Glomerular visceral epithelial cell (primary cell): Measurements from ENCODE around the gene IDH3A.
A peak's percentile ranks its signal among the peaks of the same experiment; 100 is the strongest.

ENCODE experiments used
- DNase-seq: peaks from one replicate; pipeline ENCODE4 v3.0.0-alpha.2; 2016; ENCODE audit errors: extremely low spot score

IDH3A gene

DNA sequence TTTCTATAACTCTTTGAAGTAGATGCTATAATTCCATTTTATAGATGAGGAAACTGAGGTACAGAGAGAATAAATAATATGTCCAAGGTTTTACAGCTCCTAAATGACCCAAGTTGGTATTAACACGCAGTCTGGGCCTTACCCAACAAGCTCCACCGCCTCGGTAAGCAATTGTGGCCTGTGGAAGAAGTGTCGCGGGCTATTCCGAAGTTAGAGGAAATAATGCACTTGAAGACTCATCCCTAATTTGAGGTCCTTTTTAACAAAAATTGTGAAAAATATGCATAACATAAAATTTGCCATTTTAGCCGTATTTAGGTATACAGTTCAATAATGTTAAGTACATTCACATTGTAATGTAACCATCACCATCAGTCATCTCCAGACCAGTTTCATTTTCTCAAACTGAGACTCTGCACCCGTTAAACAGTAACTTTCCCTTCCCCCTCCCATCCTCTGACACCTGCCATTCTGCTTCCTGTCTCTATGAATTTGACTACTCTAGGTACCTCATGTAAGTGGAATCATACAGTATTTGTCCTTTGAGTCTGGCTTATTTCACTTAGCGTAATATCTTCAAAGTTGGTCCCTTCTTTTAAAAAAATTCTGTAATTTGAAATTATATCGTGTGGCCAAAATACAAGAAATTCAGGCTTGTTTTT, 18.2 kb downstream of the IDH3A start:
- DNase-seq = no peak

DNA sequence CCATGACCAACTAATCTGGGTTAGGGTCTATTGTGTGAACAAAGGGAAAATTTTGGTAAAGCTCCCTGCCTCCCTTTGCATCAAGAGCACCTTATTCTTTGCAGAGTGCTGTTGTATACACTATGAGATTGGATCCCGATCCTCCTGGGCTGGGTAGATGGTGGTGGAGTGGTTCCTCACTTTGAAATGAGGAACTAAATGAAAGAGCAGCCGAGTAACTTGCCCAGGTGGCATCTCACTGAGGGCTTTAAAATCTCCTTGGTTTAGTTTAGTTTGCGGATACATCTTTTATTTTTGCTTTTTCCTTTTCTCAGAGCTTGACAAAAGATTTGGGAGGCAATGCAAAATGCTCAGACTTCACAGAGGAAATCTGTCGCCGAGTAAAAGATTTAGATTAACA, 19.4 kb downstream of the IDH3A start:
- no peak for DNase-seq

DNA sequence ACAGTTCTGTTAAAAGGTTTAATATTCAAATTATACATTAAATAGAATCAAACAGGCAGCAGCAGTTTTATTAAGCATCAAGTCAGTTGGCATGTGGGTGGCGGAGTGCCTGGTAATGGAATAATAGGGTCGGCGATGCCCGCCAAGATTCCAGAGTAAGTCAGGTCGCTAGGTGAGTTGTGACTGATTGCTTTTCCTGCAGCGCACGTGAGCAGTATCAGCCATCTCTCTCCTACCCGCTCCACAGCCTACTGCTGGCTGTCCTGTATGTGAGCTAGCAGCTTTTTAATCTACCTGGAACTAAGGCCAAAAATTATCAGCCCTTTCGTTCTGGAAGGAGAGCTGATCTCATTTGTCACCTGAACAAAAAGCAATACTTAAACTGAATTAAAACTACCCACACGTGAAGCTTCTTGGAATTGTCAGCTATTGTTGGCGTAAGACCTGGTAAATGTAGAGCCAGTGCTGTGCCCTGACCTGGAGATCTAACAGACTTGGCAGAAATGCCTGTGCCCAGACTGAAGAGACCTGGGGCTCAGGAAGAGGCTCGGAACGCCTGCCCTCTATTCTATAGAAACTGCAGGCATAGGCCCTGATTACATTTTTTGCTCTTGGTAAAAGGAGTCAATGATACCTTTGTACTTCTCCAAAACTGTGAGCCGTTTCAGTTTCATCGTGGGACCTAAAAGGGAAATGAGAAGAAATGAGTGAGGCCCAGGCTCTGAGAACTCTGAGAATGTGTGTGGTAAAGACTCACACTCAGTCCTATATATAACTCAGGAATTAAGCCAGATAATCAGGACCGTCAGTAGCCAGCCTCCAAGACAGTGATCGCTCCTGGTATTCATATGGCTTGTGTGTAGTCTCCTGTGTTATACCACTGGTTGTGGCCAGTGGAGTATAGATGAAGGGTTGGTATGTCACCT, 21.9 kb downstream of the IDH3A start:
- DNase-seq = no peak

DNA sequence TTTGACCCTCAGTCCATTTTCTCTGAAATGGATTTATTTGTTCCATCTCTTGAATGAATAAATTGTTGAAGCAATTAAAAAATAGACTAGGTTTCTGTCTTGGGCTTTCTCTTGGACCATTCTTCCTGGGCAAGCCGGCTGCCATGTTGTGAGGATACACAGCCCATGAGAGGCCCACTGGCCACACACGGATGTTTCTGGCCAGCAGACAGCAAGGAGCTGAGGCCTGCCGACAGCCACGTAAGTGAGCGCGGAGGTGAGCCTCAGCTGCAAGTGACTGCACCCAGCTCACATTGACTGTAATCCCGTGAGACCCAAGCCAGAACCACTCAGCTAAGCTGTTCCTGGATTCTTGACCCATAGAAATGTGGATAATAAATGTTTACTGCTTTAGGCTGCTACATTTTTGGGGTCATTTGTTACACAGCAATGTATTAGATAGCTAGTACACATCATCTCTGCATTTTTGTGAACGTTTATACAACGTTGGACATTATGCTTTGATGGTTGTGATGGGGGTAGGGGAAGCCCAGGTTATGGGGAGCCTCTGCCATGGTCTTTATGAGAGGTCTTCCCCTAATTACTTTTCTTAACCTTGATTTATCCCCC, 22.8 kb downstream of the IDH3A start:
- DNase-seq = no peak

DNA sequence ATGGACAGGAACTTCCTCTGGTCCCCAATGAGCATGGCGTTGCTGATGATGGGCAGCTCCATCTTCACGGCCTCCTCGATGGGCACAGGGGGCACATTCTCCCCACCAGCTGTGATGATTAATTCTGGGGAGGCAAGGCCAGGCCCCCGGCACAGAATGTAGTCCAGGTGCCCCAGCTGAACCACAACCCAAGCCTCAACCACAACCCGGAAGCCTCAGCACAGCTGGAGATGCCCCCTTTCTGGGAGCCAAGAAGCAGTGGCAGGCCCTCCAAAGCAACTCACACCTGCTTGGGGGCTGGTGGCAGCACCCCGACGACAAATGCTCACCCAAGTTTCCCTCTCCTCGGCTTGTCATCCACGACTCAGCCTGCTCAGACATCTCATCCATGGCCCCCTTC, 25.2 kb downstream of the IDH3A start:
- no peak for DNase-seq

DNA sequence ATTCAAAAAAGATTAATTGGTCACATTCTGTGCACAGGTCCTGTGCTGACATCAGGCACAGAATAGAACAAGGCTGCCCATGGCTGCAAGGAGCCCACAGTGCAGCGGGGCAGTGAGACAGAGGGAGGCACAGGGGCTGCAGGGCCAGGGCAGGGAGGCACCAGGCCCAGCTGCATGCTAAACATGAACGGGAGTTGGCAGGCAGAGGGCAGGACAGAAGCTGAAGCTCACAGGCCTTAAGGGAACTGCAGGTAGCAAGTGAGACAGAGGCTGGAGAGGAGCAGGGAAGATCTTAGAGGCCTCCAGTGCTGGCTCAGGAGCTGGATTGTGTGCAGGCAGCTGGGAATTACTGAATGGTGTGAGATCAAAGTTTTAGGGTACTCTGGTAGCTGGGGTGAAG, 26.2 kb downstream of the IDH3A start:
- DNase-seq = no peak

DNA sequence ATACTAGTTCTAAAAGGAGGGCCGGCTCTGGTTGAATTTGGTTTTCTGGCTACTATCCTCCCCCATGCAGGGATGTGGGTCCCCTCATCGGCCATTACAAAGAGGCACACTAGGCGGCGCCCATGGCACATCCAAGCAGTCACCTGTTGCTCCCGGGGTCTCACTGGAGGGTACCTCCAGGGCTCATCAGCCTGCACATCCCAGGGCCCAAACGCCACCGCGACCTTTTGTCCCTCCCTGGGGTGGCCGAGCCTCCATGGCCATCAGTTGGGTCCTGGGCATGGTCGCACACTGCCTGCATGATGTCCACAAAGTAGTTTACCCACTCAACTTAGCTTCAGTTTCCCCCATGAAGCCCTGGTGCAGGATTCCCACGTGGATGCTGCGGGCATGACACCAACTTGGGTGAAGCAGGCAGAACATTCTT, 28.3 kb downstream of the IDH3A start:
- peak; percentile 29 for DNase-seq

DNA sequence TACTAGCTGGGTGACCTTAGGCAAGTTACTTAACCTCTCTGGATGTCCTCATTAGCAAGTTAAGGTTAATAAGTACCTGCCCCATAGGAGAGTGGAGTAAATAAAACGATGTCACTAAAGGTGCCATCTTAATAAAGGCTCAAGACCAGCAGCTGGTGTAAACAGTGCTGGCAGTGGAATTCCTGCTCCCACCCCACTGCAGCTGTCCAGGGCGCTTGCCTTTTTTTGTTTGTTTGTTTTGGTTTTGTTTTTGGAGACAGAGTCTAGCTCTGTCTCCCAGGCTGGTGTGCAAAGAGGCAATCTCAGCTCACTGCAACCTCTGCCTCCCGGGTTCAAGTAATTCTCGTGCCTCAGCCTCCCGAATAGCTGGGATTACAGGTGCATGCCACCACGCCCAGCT, 28.9 kb downstream of the IDH3A start:
- DNase-seq = no peak

DNA sequence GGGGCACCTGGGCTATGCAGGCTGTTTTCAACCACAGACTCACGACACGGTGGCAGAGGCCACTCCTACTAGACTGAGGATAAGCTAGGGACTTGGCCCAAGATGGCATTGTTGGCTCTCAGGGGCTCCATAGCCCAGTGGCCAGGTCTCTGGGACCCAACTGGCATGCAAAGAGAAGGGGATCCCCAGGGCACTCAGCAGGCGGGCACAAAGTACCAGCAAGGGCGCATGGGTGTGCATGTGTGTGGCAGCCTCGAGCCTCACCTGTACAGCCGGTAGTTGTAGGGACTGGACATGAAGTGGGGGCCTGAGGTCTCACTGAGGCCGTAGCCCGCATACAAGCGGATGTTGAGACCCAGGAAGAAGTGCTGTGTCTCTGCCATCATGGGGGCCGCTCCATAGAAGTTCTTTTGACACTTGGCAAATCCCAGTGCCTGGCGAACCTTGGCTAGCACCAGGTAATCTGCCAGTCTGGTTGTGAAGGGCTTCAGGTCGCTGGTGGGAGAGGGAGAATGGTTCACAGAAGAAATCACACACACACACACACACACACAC, 30.2 kb downstream of the IDH3A start:
- DNase-seq = no peak

DNA sequence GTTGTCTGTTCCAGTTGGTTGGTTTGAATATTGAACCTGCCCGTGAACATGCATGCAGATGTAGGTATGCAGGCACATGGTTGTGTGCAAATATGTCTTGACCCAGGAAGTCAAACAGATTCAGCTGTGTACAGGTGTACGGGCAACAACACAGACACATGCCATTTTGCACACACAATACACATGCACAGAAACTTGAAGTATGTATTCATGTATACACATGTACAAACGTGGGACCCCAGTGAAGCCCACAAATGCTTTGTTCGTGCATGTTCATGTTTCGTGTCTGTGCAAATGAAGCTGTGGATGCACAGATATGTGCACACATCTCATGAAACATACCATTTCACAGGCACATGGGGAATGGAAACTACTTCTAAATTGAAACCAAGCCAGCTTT, 30.7 kb downstream of the IDH3A start:
- DNase-seq = no peak

DNA sequence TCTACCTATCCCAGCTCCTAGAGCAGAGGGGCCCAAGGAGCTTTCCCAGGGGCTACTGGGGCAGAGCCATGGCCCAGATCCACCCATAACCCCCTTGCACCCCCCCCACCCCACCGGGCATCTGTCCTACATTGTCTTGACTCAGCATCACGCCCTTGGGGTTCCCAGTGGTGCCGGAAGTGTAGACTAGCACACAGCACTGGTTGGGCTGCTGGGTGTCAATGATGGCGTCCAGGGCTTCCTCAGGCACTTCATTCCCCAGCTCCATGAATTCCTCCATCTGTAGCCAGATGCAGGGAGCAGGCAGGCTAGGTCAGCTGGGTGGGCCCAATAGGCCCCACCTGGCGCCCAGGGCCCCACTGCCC, 33.2 kb downstream of the IDH3A start:
- no peak for DNase-seq

DNA sequence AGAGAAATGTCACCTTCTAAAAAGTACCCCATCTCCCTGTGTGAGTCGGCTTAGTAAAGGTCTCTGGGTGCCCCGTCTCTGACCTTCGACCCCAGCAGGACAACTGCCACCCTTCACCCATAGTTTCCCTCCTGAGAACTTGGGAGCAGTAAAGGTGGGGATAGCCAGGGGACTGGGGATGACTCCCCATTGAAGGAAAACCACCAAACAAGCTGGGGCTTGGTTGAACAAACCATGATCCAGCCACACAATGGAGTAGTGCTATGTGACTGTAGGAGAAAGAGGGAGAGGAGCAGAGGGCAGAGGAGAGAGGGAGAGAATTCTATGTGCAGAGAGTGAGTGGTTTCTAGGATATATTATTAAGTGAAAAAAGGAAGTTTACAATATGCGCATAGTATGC, 33.7 kb downstream of the IDH3A start:
- no peak for DNase-seq

DNA sequence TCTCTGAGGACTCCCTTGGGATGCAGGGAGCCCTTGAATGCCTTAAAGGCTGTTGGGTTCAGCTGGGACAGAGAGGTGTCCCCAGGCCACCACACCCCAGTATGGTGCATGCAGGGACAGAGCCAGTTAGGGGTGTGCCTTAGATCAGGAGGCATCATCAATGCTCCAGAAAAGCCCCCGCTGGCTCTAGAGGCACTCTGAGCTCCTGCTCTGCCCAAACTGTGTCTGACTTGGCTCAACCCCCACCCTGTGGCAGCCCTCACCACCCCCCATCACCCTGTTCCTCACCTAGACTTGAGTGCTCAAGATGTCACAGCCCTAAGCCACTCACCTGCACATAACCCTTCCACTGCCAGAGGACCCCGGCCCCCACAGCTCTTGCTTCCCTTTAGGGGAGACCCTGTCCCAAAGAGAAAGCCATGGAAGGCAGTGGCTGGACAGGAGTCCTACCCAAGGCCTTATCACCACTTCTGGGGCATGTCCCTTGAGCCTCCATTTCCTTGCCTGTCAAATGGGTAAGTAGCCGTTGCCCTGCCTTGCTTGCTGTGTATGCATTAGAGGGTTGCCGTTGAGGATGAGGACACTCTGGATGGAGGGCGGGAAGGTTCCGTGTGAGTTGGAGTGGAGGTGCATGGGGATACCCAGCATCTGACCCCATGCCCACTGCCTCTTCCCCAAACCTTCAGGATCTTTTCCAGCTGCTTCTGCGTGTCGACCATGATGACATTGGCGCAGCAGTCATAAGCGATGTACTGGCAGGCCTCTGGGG, 43.8 kb downstream of the IDH3A start:
- no peak for DNase-seq

DNA sequence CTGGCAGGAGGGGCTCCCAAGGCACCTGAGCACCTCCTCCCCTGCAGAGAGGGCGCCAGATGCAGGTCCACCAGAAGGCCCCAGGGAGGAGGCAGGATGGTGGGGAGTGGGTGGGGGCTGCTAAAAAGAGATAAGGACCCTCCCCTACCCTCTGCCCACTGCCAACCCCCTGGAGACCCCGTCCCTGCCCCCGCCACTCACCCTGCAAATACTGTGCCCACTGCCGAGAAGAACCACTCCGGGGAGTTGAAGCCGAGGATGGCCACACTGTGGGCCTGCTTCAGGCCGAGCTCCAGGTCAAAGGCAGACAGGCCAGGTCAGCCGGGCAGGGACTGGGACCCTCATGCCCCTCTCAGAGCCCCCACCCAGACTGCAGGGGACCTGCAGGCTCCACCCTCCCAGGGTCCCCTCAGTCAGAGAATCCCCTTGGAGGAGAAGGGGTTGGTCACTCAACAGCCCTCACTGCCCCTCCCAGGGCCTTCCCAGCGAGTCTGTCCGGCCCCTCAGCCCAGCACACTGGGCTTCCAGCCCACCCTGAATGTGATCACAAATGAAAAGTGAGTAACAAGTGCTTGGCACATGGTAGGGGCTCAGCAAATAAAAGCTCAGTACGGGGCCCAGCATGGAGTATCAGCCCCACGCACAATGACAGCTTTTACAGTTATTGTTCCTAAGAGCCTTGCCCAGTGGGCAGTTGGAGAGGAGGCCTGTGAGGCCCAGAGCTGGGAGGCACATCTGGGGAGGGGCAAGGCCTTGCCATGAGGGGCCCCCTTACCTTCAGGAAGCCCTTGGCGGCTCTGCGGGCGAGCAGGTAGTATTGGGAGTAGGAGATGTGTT, 44.8 kb downstream of the IDH3A start:
- no peak for DNase-seq

DNA sequence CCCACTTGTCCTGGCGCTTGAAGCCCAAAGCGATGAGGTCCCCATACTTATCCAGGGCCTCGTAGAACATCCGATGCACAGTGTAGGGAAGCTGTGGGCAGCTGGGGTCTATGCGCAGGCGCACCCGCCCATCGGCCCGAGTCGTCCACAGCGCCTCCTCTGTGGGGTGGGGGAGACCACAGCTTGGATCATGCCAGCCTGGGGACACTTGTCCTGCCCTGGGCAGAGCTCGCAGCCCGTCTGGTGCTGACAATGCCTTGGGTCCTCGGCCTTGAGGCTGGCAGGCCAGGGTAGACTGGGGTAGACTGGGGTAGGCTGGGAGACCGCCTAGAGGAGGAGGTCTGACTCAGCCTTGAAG, 45.4 kb downstream of the IDH3A start:
- no peak for DNase-seq

DNA sequence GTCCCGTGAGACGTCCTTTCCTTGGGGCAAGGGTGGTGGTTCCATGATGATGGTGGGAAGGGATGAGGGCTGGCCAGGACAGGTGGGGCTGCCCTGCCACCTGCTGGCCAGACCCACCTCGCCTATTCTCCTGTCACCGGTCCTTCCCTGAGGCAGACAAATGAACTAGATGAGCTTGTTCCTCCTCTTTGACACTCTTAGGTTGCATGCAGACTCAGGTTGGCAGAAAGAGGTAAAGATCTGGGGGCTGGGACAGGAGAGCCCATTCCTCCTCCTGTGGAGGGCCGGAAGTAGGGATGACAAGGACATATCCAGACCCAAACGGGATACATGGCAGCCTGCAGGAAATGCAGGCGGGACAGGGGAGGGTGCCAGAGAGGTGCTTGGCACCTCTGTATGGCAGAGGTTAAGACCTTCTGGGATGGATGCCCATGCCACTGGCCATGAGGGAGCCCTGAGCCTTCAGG, 46.6 kb downstream of the IDH3A start:
- DNase-seq = peak; percentile 39

DNA sequence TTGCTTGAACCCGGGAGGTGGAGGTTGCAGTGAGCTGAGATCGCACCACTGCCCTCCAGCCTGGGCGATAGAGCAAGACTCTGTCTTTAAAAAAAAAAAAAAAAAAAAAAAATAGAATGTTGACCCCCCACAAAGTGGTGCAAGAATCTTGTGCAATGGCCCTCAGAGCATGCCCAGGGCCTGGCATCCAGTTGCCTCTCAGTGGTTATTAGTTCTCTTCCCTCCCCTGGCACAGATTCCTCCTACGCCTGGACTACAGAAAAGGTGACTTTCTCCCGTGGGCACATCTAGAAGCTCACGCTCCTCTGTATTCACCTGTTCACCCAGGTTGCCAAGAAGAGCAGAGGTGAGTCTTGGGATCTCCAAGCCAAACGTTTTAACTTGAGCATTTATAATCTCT, 48.5 kb downstream of the IDH3A start:
- DNase-seq = no peak

DNA sequence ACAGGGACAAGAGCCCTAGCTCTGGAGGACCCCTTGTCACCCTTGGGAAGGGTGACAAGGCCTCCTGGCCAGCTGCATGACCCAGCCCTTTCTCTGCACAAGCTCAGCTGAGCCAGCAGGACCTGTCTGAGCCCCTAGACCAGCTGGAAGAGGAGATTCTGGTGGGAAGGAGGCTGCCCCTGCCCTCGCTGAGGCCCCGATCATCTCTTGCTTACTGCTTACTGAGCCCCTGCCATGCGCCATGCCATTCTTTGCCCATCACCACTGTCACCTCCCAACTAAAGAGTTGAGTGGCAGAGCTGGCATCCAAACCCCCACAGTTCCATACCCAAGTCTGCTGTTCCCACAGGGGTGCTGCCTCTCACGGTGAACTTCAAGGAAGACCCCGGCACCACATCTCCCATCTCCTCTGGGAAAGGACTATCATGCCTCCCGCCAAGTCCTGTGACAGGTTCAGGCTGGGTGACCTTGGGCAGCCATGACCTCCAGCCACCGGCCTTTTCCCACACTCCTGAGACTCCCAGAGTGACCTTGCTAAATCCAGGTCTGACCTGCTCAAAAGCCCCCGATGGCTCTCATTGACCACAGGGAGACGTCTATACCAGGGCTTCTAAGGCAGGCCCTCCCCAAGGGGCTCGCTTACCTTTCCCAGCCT, 51.2 kb downstream of the IDH3A start:
- DNase-seq = no peak

DNA sequence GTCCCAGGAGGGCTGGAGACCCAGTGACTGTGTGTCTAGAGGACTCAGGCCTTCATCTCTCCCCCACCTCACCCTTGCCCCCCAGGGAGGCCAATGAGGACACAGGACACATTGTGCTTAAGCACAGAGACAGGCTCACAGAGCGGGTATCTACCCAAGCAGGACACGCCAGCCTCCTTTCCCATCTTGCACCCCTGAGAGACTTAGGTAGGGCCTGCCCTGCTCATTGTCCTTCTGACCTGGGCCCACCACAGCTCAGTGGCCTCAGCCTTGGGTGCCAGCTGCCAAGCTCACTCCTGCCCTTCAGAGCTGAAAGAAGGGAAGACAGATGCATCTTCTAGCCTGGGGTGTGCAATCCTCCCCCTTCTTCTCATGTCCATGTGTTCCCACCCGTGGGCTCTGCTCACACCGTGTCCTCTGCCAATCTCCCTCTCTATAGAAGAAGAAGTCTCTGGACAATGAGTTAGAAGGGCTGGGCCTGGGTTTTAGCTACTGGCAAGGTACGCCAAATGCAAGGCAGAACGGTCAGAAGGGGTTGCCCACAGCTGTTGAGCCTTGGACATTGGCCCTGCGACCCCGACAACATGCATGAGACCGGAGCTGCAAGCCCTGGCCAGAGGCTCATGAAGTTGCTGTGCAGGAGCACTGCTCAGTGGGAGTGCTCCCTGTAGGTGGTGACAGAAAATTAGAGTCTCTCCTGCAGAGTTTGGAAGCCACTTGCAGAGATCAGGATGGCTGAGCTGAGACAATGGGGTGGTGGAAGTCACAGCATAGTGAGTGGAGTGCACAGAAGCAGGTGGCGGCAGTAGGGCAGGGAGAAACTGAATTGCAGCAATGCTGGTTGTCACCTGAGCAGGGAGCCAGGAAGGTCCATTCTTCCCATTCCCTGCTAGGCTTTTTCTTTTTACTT, 52.4 kb downstream of the IDH3A start:
- DNase-seq = no peak
